HEK293 (cell line): ENCODE results near the gene CEBPZ.

ENCODE experiments used
- CTCF ChIP-seq: fragments of 450-650 bp; formaldehyde crosslinking; IDR thresholded peaks from 2 replicates; pipeline ENCODE4 v1.5.1; 2016; ENCODE audit warnings: missing biosample characterization, missing genetic modification characterization
- PBX3 ChIP-seq: sonication (generic); formaldehyde crosslinking; IDR thresholded peaks from 2 replicates; pipeline ENCODE4 v1.8.1; 2022; ENCODE audit warnings: mild to moderate bottlenecking, moderate library complexity, missing genetic modification reagents
- REPIN1 ChIP-seq: fragments of 450-650 bp; formaldehyde crosslinking; IDR thresholded peaks from 2 replicates; pipeline ENCODE4 v1.5.1; 2017; ENCODE audit warnings: missing biosample characterization, missing genetic modification characterization, low read depth
- ZNF184 ChIP-seq: fragments of 450-650 bp; IDR thresholded peaks from 2 replicates; pipeline ENCODE4 v1.5.1; 2018; ENCODE audit warnings: missing biosample characterization, mild to moderate bottlenecking, missing genetic modification characterization
- ZNF248 ChIP-seq: fragments of 450-650 bp; formaldehyde crosslinking; IDR thresholded peaks from 2 replicates; pipeline ENCODE4 v1.5.1; 2017; ENCODE audit warnings: missing biosample characterization, missing genetic modification characterization
- ZNF37A ChIP-seq: fragments of 450-650 bp; IDR thresholded peaks from 2 replicates; pipeline ENCODE4 v1.5.1; 2018; ENCODE audit warnings: missing biosample characterization, missing genetic modification characterization
- TF ChIP-seq, protein P1 (sequence below): fragments of 450-650 bp; formaldehyde crosslinking; IDR thresholded peaks from 2 replicates; pipeline ENCODE4 v1.5.1; 2016; ENCODE audit warnings: missing biosample characterization, missing genetic modification characterization, low read depth

GRCh38 chr2:37244017-37244416, 12.6 kb upstream of the CEBPZ start:
- TF ChIP-seq, protein P1, sequence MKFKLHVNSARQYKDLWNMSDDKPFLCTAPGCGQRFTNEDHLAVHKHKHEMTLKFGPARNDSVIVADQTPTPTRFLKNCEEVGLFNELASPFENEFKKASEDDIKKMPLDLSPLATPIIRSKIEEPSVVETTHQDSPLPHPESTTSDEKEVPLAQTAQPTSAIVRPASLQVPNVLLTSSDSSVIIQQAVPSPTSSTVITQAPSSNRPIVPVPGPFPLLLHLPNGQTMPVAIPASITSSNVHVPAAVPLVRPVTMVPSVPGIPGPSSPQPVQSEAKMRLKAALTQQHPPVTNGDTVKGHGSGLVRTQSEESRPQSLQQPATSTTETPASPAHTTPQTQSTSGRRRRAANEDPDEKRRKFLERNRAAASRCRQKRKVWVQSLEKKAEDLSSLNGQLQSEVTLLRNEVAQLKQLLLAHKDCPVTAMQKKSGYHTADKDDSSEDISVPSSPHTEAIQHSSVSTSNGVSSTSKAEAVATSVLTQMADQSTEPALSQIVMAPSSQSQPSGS (tag by site-specific recombination), result no peak
- TF ChIP-seq ZNF184 (tag by site-specific recombination) (no peak), CTCF (tag by site-specific recombination) (no peak), REPIN1 (no peak), ZNF248 (tag by site-specific recombination) (no peak), ZNF37A (tag by site-specific recombination) (no peak), PBX3 (CRISPR knock-in tag) (no peak)
